ENCODE measurements around the gene OSTM1. TPM values are rescaled to one million over a fixed set of nuclear protein-coding genes. Genes with fewer than 3 reads are reported as not detected.
"Not testable (repeated sequence)": the region's sequence is repeated elsewhere in the genome, so short reads cannot be mapped to it uniquely, and the experiment has no call there.

Gene OSTM1
- total RNA-seq, 1 donor from 2014 or later, result 20.4 TPM

- H3K4me1 Mint-ChIP-seq, result peaks cover 32% of the 10 kb centered on the region
- peak; percentile 50 for DNase-seq (ENCODE audit: low read depth, low spot score)
- no peaks in the 10 kb centered on the region for H3K9me3 Mint-ChIP-seq
- TF ChIP-seq, protein P1, sequence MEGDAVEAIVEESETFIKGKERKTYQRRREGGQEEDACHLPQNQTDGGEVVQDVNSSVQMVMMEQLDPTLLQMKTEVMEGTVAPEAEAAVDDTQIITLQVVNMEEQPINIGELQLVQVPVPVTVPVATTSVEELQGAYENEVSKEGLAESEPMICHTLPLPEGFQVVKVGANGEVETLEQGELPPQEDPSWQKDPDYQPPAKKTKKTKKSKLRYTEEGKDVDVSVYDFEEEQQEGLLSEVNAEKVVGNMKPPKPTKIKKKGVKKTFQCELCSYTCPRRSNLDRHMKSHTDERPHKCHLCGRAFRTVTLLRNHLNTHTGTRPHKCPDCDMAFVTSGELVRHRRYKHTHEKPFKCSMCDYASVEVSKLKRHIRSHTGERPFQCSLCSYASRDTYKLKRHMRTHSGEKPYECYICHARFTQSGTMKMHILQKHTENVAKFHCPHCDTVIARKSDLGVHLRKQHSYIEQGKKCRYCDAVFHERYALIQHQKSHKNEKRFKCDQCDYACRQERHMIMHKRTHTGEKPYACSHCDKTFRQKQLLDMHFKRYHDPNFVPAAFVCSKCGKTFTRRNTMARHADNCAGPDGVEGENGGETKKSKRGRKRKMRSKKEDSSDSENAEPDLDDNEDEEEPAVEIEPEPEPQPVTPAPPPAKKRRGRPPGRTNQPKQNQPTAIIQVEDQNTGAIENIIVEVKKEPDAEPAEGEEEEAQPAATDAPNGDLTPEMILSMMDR (conservative IDR thresholded peaks at IDR 0.05), result no peak
- no peaks in the 10 kb centered on the region for H3K27me3 Mint-ChIP-seq (ENCODE audit: low read depth)
- H3K4me3 Mint-ChIP-seq, result peak overlapping the region; percentile 4
- H3K36me3 Mint-ChIP-seq (ENCODE audit: low read depth), result peaks cover 2% of the 10 kb centered on the region
- H3K27ac Mint-ChIP-seq (ENCODE audit: unreplicated experiment), result peak overlapping the region; percentile 67
Observed at GRCh38 chr6:108002365-108003221, 71.9 kb downstream of the OSTM1 start.

- no peak for DNase-seq (ENCODE audit: low read depth, low spot score)
- no peaks in the 10 kb centered on the region for H3K9me3 Mint-ChIP-seq
- H3K4me1 Mint-ChIP-seq, result peaks cover 32% of the 10 kb centered on the region
- H3K27me3 Mint-ChIP-seq (ENCODE audit: low read depth), result no peaks in the 10 kb centered on the region
- peak overlapping the region; percentile 2 for H3K27ac Mint-ChIP-seq (ENCODE audit: unreplicated experiment)
- TF ChIP-seq, protein P1 (conservative IDR thresholded peaks at IDR 0.05), result no peak
- no peaks in the 10 kb centered on the region for H3K36me3 Mint-ChIP-seq (ENCODE audit: low read depth)
- no peak overlapping the region for H3K4me3 Mint-ChIP-seq
Observed at GRCh38 chr6:108001696-108002231, 72.8 kb downstream of the OSTM1 start.

DNA sequence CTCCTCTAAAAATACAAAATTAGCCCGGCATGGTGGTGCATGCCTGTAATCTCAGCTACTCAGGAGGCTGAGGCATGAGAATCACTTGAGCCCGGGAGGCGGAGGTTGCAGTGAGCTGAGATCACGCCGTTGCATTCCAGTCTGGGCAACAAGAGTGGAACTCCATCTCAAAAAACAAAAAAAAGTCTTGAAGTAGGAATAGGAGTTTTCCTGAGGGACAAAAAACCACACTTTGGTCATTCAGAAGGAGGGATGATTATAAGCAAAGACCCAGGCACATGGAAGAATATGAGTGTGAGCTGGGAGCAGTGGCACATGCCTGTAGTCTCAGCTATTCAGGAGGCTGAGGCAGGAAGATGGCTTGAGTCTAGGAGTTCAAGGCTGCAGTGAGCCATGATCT is 74.3 kb downstream of the OSTM1 start:
- H3K9me3 Mint-ChIP-seq; H3K27me3 Mint-ChIP-seq (ENCODE audit: low read depth); H3K27ac Mint-ChIP-seq (ENCODE audit: unreplicated experiment); H3K4me3 Mint-ChIP-seq; H3K36me3 Mint-ChIP-seq (ENCODE audit: low read depth); DNase-seq (ENCODE audit: low read depth, low spot score): not testable (repeated sequence)
- peaks cover 32% of the 10 kb centered on the region for H3K4me1 Mint-ChIP-seq

DNA sequence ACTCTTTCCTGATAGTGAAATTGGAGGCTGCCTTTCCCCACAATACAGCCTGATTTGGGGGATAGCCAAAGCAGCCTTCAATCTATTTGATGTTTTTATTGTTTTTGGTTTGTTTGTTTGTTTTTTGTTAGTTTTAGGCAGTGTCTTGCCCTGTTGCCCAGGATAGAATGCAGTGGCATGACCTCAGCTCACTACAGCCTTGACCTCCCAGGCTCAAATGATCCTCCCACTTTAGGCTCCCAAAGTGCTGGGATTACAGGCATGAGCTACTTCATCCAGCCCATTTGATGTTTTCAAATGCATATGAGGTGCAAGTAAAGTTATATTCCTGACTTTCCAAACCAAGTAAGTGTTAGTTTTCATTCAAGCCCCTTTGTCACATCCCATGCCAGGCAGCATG is 75.2 kb downstream of the OSTM1 start:
- TF ChIP-seq, protein P1 (conservative IDR thresholded peaks at IDR 0.05), result no peak
- no peaks in the 10 kb centered on the region for H3K36me3 Mint-ChIP-seq (ENCODE audit: low read depth)
- no peaks in the 10 kb centered on the region for H3K27me3 Mint-ChIP-seq (ENCODE audit: low read depth)
- no peaks in the 10 kb centered on the region for H3K9me3 Mint-ChIP-seq
- no peak overlapping the region for H3K4me3 Mint-ChIP-seq
- DNase-seq (ENCODE audit: low read depth, low spot score), result no peak
- peaks cover 32% of the 10 kb centered on the region for H3K4me1 Mint-ChIP-seq
- H3K27ac Mint-ChIP-seq (ENCODE audit: unreplicated experiment), result peak overlapping the region; percentile 2

DNA sequence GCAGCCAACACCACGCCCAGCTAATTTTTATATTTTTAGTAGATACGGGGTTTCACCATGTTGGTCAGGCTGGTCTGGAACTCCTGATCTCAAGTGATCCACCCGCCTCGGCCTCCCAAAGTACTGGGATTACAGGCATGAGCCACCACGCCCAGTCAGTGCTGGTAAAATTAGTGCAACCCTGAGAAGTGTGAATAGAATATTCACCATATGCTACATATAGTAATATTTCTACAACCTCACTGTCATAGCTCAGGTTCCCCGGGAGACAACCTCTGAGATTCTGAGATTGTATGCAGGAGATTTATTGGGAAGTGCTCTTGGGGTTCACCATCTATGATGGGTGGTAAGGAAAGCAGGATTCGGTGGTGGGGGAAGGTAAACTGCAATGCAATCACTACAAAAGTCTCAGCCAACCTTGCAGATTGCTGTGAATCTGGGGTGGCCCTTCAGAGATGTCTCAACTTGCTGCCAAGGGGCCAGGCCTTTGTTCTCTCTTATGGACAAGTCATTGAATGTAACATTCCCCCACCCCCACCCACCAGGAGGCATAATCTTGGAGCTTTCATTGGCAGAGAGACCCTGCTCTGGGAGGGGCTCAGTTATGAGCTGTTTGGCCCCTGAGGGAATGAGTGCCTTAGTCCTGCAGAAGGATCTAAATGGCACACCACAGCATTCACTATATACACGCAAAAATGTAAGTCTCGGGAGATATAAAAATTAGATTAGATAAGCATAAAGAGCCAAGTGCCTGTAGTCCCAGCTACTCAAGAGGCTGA is 82.6 kb downstream of the OSTM1 start:
- DNase-seq (ENCODE audit: low read depth, low spot score), result no peak
- Mint-ChIP-seq H3K36me3 (ENCODE audit: low read depth) (no peaks in the 10 kb centered on the region), H3K27me3 (ENCODE audit: low read depth) (no peaks in the 10 kb centered on the region), H3K27ac (ENCODE audit: unreplicated experiment) (peak overlapping the region; percentile 64), H3K4me1 (peaks cover 19% of the 10 kb centered on the region), H3K4me3 (no peak overlapping the region), H3K9me3 (no peaks in the 10 kb centered on the region)
- TF ChIP-seq, protein P1 (conservative IDR thresholded peaks at IDR 0.05), result no peak

Other genes starting within 250 kb of the OSTM1 start
- 109 and 114 TPM in 2 replicates for gene SEC63, start 116.5 kb downstream of the OSTM1 start, total RNA-seq
- not detected in 2 replicates for gene NR2E1, start 91.3 kb upstream of the OSTM1 start, total RNA-seq
- gene SNX3, start 186.3 kb upstream of the OSTM1 start, total RNA-seq, result 71.0 and 75.6 TPM in 2 replicates
- 8.2 and 9.8 TPM in 2 replicates for gene AFG1L, start 220.3 kb upstream of the OSTM1 start, total RNA-seq

Data from neural crest cell (in vitro differentiated cells).